Activated T-helper 17 cell treated with anti-CD3 and anti-CD28 coated beads, Interleukin-2, amount 50 U/mL, for 72 hours (primary cell): ENCODE results near the gene PTPRM. TPM values are rescaled to one million over a fixed set of nuclear protein-coding genes. Genes with fewer than 3 reads are reported as not detected.

Source experiments
- ATAC-seq: fragments of 150-1000 bp; cut with Tn5 transposase; replicated peaks from 2 replicates; pipeline ENCODE4 v1.10.0; 2021; ENCODE audit warnings: mild to moderate bottlenecking, moderate library complexity
- H3K27ac Mint-ChIP-seq: one replicate; pipeline ENCODE4 v1.8.0; 2022; ENCODE audit warnings: mixed read lengths
- H3K27me3 Mint-ChIP-seq: one replicate; pipeline ENCODE4 v1.8.0; 2022; ENCODE audit warnings: mixed read lengths
- H3K36me3 Mint-ChIP-seq: one replicate; pipeline ENCODE4 v1.8.0; 2022; ENCODE audit warnings: low read depth, mild to moderate bottlenecking, mixed read lengths
- H3K4me1 Mint-ChIP-seq: one replicate; pipeline ENCODE4 v1.8.0; 2022; ENCODE audit warnings: mixed read lengths
- H3K4me3 Mint-ChIP-seq: one replicate; pipeline ENCODE4 v1.8.0; 2022; ENCODE audit warnings: mild to moderate bottlenecking, mixed read lengths
- H3K9me3 Mint-ChIP-seq: one replicate; pipeline ENCODE4 v1.8.0; 2022; ENCODE audit warnings: mixed read lengths
- total RNA-seq, 2 donors: library from RNA; stranded (reverse); gene quantifications; one replicate each; pipeline ENCODE4 v1.2.3, GENCODE V29; 2022

PTPRM gene
- total RNA-seq, 2 donors from 2014 or later = 7.5 to 24.5 TPM

DNA sequence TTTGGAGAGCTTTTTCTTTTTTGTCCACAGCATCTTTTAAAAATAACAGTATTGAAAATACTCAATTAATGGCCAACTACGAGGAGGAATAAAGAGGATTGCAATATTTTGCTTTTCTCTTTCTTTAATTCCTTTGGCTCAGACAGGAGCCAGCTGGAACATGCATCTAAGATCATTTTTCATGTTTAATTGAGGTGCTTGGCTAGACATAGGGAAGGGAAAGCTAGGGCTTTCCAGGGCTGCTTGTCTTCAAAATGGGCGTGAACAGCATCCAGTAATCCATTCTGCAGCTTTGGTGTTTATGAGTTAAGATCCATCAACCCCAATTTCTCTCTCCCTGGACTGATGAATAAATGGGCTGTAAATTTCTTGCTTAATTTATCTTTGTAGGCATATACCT lies 323.0 kb downstream of the PTPRM start:
- Mint-ChIP-seq H3K4me1 (no peaks in the 10 kb centered on the region), H3K27me3 (no peaks in the 10 kb centered on the region), H3K27ac (no peak overlapping the region), H3K36me3 (no peaks in the 10 kb centered on the region), H3K9me3 (no peaks in the 10 kb centered on the region), H3K4me3 (no peak overlapping the region)
- ATAC-seq = no peak

DNA sequence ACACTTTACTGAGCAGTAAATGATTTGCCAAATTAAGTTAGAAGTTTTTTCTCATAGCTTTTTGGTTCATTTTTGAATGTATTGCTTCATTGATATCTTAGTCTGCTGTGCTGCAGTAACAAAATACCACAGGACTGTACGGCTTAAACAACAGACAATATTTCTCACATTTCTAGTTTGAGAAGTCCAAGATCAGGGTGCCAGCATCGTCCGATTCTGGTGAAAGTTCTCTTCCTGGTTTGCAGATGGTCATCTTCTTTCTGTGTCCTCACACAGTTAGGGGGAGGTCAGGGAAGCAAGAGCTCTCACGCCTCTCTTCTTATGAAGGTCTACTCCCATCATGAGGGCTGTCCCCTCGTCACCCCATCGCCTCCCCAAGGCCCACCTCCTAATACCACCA lies 325.4 kb downstream of the PTPRM start:
- no peaks in the 10 kb centered on the region for H3K27me3 Mint-ChIP-seq
- H3K27ac Mint-ChIP-seq = no peak overlapping the region
- H3K4me1 Mint-ChIP-seq = no peaks in the 10 kb centered on the region
- H3K4me3 Mint-ChIP-seq = no peak overlapping the region
- H3K36me3 Mint-ChIP-seq = no peaks in the 10 kb centered on the region
- no peak for ATAC-seq
- H3K9me3 Mint-ChIP-seq = no peaks in the 10 kb centered on the region

DNA sequence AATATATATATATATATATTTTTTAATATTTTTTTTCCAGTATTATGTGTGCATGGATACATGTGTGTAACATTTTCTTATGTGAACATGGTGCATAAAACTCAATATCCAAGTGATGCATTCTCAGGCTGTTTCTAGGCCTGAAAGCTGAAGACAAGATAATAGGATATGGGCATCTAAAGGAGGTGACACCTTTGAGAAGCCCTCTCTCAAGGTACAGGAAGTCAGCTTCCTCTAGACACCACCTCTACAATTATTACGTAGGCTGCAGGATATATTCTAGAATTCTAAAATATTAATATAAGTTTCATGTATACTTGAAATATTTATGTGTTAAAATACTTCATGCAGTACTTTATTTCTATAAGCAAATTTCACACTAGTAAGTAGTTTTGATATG lies 327.5 kb downstream of the PTPRM start:
- Mint-ChIP-seq H3K4me1 (no peaks in the 10 kb centered on the region), H3K9me3 (no peaks in the 10 kb centered on the region), H3K4me3 (no peak overlapping the region), H3K27me3 (no peaks in the 10 kb centered on the region), H3K27ac (no peak overlapping the region), H3K36me3 (no peaks in the 10 kb centered on the region)
- no peak for ATAC-seq

DNA sequence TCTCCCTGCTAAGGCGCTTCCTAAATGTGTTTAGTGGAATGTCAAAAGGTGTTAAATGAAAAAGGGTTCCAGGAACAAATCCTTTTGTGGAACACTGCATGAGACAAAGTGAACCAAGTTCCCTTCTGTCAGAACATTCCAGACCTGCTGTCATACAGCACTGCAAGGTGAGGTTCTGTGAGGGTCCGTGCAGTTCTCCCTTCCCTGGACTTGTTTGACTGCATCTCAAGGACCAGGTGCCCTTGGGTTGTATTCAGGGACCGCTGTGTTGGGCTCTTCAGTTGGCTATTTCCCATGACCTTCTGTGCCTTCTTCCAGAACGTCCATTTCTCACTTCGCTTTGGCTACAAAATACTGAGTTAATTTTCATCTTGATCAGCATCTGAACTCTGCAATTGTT lies 328.2 kb downstream of the PTPRM start:
- no peak for ATAC-seq

DNA sequence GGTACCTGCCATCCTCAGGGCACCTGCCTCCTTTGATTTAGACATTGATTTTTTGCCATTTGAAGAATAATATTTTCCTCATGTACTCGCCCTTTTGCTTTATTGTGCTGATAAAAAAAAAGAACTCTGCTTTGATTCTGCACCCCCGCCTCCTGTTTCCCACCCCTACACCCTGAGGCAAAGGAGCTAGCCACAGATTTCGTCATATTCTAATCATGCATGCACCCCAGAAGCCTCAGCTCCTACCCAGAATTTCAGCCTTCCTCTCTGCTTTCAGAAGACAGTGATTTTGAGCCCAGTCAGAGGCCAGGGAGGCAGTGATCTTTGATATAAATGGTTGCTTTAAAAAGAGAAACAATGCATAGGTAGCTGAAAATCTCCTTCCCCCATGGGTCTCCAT lies 329.0 kb downstream of the PTPRM start:
- H3K36me3 Mint-ChIP-seq = no peaks in the 10 kb centered on the region
- no peak for ATAC-seq
- H3K4me1 Mint-ChIP-seq = no peaks in the 10 kb centered on the region
- H3K27ac Mint-ChIP-seq = no peak overlapping the region
- no peak overlapping the region for H3K4me3 Mint-ChIP-seq
- H3K9me3 Mint-ChIP-seq = no peaks in the 10 kb centered on the region
- H3K27me3 Mint-ChIP-seq = no peaks in the 10 kb centered on the region

More for the DNA sequence above, 328.2 kb downstream of the PTPRM start:
- Mint-ChIP-seq H3K27me3 (no peaks in the 10 kb centered on the region), H3K36me3 (no peaks in the 10 kb centered on the region), H3K27ac (no peak overlapping the region), H3K4me1 (no peaks in the 10 kb centered on the region), H3K4me3 (no peak overlapping the region), H3K9me3 (no peaks in the 10 kb centered on the region)

DNA sequence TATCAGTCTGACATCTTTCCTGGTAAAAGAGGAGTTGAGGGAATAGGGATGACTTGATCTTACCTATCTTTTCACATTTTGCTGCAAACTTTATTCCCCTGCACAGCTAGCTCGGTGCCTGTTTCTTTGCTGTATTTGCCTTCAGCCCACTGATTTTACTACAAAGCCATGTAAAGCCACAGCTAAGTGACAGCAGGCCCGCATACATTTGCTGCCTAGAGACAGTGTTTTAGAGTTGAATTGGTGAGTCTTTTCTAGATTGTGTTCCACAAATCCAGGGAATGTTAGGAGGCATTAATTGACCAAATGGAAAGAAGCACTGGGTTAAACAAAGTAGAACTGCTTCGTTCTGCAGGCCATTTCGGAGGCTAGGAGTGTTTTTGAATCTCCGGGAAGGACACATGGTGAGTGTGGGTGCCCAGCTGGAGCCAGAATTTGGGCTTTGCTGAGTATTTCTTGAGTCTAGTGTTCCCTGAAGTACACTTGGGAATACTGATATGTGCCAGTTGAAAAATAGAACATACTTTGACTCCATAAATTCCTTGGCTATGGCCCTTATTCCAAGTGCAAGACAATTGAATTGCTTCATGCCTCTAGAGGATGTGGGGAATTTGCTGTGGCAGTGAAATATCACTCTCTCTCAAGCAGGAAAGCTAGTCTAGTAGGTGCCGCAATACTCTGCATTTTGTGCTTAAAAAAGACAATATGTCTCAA lies 329.8 kb downstream of the PTPRM start:
- H3K36me3 Mint-ChIP-seq = no peaks in the 10 kb centered on the region
- no peak overlapping the region for H3K27ac Mint-ChIP-seq
- H3K27me3 Mint-ChIP-seq = no peaks in the 10 kb centered on the region
- no peak overlapping the region for H3K4me3 Mint-ChIP-seq
- no peak for ATAC-seq
- no peaks in the 10 kb centered on the region for H3K9me3 Mint-ChIP-seq
- H3K4me1 Mint-ChIP-seq = no peaks in the 10 kb centered on the region

DNA sequence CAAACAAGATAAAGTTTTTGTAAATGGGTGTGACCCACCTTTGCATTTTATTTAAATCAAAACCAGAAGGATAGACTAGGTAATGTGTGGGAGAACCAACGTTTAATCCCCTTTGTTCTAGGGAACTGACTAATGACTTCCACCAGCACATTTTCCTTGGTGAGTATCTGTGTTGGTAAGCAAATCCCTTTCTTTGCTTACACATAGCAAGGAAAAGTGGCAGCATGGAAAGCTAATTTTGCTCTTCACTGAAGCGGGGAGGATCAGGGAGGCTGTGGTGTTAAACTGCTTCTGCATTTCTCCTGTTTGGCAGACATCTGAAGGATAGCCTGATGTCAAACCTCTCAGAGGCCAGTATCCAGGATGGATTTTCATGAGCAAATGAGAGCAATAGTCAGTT lies 331.1 kb downstream of the PTPRM start:
- Mint-ChIP-seq H3K36me3 (no peaks in the 10 kb centered on the region), H3K27me3 (no peaks in the 10 kb centered on the region), H3K27ac (no peak overlapping the region), H3K4me1 (no peaks in the 10 kb centered on the region), H3K4me3 (no peak overlapping the region), H3K9me3 (no peaks in the 10 kb centered on the region)
- no peak for ATAC-seq

DNA sequence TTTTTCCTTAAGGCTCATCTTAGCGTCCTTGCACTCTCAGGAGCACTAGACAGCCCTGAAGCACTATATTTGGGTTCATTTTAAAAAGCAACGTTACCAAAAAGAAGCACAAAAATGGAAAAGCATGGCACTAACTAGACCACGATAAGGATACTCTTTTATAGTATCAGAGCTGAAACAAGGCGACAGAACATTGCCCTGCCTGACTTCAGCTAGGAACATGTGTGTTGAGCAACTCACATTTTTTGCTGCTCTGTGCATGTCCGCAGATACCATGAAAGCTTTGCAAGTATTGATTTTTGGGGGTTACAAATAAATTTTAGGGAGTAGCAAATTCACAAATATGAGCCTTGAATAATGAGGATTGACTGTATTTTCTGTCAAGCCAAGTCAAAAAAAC lies 332.0 kb downstream of the PTPRM start:
- H3K27me3 Mint-ChIP-seq = no peaks in the 10 kb centered on the region

DNA sequence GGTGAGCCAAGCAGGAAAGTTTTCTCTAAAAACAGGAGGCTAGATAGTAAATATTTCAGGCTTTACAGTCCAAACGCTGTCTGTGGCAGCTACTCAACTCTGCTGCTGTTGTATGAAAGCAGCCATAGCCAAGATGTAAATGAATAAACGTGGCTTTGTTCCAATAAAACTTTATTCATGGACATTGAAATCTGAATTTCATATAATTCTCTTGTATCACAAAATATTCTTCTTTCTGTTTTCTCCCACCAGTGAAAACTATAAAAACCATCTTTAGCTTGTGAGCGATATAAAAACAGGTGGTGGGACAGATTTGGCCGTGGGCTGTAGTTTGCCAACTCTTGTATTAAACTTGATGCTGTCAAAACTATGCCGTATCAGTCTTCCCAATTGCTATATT lies 333.0 kb downstream of the PTPRM start:
- Mint-ChIP-seq H3K27ac (no peak overlapping the region), H3K27me3 (no peaks in the 10 kb centered on the region), H3K9me3 (no peaks in the 10 kb centered on the region), H3K4me3 (no peak overlapping the region), H3K36me3 (no peaks in the 10 kb centered on the region), H3K4me1 (no peaks in the 10 kb centered on the region)
- no peak for ATAC-seq

More for the DNA sequence above, 332.0 kb downstream of the PTPRM start:
- no peak overlapping the region for H3K4me3 Mint-ChIP-seq
- no peaks in the 10 kb centered on the region for H3K9me3 Mint-ChIP-seq
- no peaks in the 10 kb centered on the region for H3K4me1 Mint-ChIP-seq
- ATAC-seq = no peak
- H3K27ac Mint-ChIP-seq = no peak overlapping the region
- H3K36me3 Mint-ChIP-seq = no peaks in the 10 kb centered on the region

DNA sequence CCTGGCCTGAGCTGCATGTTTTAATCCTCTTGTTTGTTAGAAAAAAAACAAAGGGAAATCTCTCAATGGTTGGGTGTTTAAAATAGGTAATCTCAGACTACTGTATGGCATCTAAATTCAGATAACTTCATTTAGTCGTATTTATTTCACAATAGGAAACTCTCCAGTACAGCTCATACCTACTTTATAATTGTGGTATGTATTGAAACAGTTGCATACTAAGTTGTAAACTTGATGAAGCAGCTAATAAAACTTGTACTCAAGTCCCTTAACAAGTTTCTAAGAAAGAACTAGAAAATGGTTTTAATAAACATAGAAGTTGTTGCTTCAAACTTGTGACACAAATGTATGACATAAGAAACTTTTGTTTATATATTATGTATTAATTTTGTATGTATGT lies 334.5 kb downstream of the PTPRM start:
- Mint-ChIP-seq H3K4me1 (no peaks in the 10 kb centered on the region), H3K27me3 (no peaks in the 10 kb centered on the region), H3K9me3 (peaks cover 5% of the 10 kb centered on the region), H3K4me3 (no peak overlapping the region), H3K27ac (no peak overlapping the region), H3K36me3 (no peaks in the 10 kb centered on the region)
- ATAC-seq = no peak

DNA sequence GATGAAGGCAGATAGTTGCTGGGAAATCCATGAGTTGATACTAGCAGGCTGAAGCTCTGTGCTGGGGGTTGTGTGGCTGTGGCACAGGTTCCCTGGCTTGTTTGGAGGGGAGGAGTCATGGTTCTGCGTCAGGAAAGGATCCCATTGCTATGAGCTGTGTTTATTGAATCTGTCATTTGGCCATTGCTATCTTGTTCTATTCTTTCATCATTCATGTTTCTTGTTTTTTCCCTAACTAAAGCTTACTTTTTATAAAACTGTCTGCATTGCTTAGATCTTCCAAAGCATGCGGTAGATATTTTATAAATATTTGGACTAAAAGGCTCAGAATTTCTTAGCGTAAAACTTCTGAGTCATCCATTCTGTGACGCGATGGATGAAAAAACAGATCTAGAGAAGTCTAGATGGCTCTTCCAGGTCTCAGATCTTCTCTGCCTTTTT lies 335.3 kb downstream of the PTPRM start:
- no peak for ATAC-seq
- H3K4me1 Mint-ChIP-seq = no peaks in the 10 kb centered on the region
- H3K27ac Mint-ChIP-seq = no peak overlapping the region
- H3K9me3 Mint-ChIP-seq = peaks cover 5% of the 10 kb centered on the region
- H3K36me3 Mint-ChIP-seq = no peaks in the 10 kb centered on the region
- no peaks in the 10 kb centered on the region for H3K27me3 Mint-ChIP-seq
- H3K4me3 Mint-ChIP-seq = no peak overlapping the region

DNA sequence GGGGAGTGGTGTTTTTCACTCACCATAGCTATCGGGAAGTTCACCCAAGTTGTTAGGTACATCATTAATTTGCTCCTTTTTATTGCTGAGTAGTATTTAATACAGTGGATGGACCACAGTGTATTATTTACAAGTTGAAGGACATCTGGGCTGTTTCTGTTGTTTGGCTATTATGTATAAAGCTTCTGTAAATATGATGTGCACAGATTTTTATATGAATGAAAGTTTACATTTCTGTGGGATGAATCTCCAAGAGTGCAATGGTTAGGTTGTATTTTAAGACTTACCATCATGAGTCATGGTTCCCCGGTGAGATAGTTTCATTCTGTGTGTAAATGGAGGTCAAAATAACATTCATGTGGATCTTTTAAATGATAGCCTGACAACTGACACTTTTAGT lies 337.4 kb downstream of the PTPRM start:
- peaks cover 5% of the 10 kb centered on the region for H3K9me3 Mint-ChIP-seq
- ATAC-seq = peak; percentile 52
- no peak overlapping the region for H3K27ac Mint-ChIP-seq
- H3K4me1 Mint-ChIP-seq = no peaks in the 10 kb centered on the region
- H3K27me3 Mint-ChIP-seq = no peaks in the 10 kb centered on the region
- no peak overlapping the region for H3K4me3 Mint-ChIP-seq
- no peaks in the 10 kb centered on the region for H3K36me3 Mint-ChIP-seq

DNA sequence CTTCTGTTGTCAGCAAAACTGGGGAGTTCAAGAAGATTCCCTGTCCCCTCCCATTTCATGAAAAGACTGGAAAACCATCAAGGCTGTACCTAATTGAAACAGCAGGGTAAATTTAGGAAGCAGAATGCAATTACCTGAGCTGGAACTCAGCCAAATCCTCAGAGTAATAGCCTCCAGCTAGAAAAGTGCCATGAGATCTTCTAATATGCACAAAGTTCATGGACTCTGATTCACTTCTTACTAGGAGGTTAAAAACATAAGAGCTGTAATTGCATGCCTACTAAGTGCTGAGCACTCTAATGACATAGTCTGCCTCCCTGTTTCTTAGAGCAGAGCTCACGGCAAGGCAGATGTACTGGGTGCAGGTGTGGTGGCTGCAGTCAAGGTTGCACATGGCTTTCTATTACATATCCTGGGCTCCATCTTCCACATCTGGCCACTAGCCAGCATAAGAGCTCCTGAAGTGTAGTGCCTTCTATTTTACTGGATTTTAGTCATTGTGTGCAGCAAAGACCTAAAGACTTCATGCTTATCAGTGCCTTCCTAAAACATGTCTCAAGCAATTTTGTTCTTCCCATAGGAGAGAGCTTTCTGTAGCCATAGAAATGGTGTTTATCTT lies 341.7 kb downstream of the PTPRM start:
- no peak for ATAC-seq
- H3K4me1 Mint-ChIP-seq = no peaks in the 10 kb centered on the region
- no peak overlapping the region for H3K4me3 Mint-ChIP-seq
- no peaks in the 10 kb centered on the region for H3K36me3 Mint-ChIP-seq
- peaks cover 5% of the 10 kb centered on the region for H3K9me3 Mint-ChIP-seq
- H3K27ac Mint-ChIP-seq = no peak overlapping the region
- H3K27me3 Mint-ChIP-seq = no peaks in the 10 kb centered on the region

DNA sequence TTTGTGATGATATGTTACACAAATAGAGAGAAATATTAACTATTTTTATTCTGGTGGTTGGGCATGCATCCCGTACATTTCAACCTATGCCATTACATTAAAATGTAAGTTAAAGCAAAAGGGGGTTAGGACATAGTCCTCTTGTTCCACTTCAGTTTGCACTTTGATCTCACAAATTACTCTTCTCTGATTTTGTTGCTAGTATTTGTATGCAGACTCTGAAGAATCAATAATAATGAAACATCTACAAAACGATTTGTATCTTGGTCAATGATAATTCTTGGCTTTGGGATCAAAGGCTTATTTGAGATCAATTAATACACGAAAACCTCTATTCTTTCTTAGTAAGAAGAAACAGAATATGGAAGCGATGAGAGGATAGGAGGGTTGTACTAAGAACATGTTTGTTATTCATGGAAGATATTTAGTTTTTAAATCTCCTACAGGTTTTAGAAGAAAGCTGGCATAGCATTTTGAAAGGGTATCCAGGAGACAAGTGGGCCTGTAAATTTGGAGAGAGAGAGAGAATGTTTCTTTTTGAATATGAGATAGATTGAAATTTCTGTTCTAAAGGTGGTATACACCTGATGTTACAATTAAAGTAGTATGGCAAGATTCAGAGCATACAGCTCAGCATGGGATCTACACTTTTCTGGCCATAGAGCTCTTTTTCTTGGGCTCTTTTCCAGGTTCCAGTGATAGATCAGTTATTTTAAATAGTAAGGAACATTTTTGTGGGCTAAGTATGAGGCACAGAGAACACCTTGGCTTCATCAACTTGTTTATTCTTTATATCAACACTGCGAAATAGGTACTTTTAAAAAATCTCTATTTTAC lies 347.9 kb downstream of the PTPRM start:
- Mint-ChIP-seq H3K27me3 (no peaks in the 10 kb centered on the region), H3K36me3 (no peaks in the 10 kb centered on the region), H3K27ac (no peak overlapping the region), H3K9me3 (peaks cover 2% of the 10 kb centered on the region), H3K4me3 (no peak overlapping the region), H3K4me1 (no peaks in the 10 kb centered on the region)
- ATAC-seq = no peak

DNA sequence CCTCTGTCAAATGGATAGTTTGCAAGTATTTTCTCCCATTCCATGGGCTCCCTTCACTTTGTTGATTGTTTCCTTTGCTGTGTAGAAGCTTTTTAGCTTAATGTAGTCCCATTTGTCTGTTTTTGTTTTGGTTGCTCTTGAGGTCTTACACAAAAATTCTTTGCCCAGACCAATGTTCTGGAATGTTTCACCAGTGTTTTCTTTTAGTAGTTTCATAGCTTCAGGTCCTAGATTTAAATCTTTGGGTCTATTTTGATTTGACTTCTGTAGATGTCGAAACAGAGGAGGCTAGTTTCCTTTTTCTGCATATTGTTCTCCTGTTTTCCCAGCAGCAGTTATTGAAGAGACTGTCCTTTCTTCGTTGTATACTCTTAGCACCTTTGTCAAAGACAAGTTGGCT lies 351.6 kb downstream of the PTPRM start:
- Mint-ChIP-seq H3K4me1 (no peaks in the 10 kb centered on the region), H3K9me3 (peaks cover 3% of the 10 kb centered on the region), H3K27ac (no peak overlapping the region), H3K36me3 (no peaks in the 10 kb centered on the region), H3K4me3 (no peak overlapping the region), H3K27me3 (no peaks in the 10 kb centered on the region)
- no peak for ATAC-seq
